Dendritic cell treated with granulocyte-macrophage colony-stimulating factor and Interleukin-4, amounts not matched to agents 40 ng/mL and 50 ng/mL, for 4 days (primary cell): ENCODE measurements around the gene ARHGAP21.
"Not testable (repeated sequence)": the region's sequence is repeated elsewhere in the genome, so short reads cannot be mapped to it uniquely, and the experiment has no call there.

Experiments used
- H3K27ac Mint-ChIP-seq: one replicate; pipeline ENCODE4 v1.8.0; 2022; ENCODE audit warnings: mild to moderate bottlenecking, mixed read lengths
- H3K27me3 Mint-ChIP-seq: one replicate; pipeline ENCODE4 v1.8.0; 2022; ENCODE audit warnings: mild to moderate bottlenecking, mixed read lengths
- H3K36me3 Mint-ChIP-seq: one replicate; pipeline ENCODE4 v1.8.0; 2022; ENCODE audit warnings: low read depth, mixed read lengths
- H3K4me1 Mint-ChIP-seq: one replicate; pipeline ENCODE4 v1.8.0; 2022; ENCODE audit warnings: low read depth, mixed read lengths
- H3K4me3 Mint-ChIP-seq: one replicate; pipeline ENCODE4 v1.8.0; 2022; ENCODE audit warnings: mild to moderate bottlenecking, moderate library complexity, mixed read lengths
- H3K9me3 Mint-ChIP-seq: one replicate; pipeline ENCODE4 v1.8.0; 2022; ENCODE audit warnings: mixed read lengths
- intact Hi-C: fragments of 100-400 bp; cut with micrococcal nuclease; formaldehyde crosslinking; loops from one replicate; pipeline ENCODE4 v1.15.0; 2022

The ARHGAP21 gene

DNA sequence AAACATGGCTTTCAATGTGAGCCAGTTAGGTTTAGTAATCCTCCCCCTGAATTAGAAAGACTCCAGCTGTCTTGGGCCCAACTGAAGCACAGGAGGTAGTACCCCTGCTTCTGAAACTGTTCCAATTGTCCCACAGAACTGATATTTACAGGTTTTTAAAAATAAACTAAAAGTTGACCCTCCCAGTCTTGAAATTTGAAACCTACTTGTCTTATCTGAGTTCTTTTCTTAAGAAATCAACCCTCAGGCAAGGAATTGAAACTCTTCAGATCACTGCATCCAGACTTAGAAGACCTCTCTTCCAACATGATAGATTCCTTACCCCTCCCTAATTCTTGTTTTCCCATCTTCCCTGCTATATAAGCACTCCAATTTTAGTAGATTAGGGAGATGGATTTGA is 13.3 kb upstream of the ARHGAP21 start:
- no peaks in the 10 kb centered on the region for H3K36me3 Mint-ChIP-seq
- intact Hi-C loops, result no loop called here
- no peaks in the 10 kb centered on the region for H3K4me1 Mint-ChIP-seq
- H3K4me3 Mint-ChIP-seq, result no peak overlapping the region
- H3K9me3 Mint-ChIP-seq, result no peaks in the 10 kb centered on the region
- H3K27ac Mint-ChIP-seq, result no peak overlapping the region
- H3K27me3 Mint-ChIP-seq, result peaks cover 5% of the 10 kb centered on the region

GRCh38 chr10:24731942-24732341 is 8.3 kb upstream of the ARHGAP21 start:
- intact Hi-C loops, result no loop called here
- no peaks in the 10 kb centered on the region for H3K9me3 Mint-ChIP-seq
- H3K36me3 Mint-ChIP-seq, result no peaks in the 10 kb centered on the region
- peaks cover 6% of the 10 kb centered on the region for H3K27me3 Mint-ChIP-seq
- peaks cover 7% of the 10 kb centered on the region for H3K4me1 Mint-ChIP-seq
- no peak overlapping the region for H3K27ac Mint-ChIP-seq
- H3K4me3 Mint-ChIP-seq, result no peak overlapping the region

GRCh38 chr10:24730811-24731210 is 7.1 kb upstream of the ARHGAP21 start:
- no peak overlapping the region for H3K4me3 Mint-ChIP-seq
- intact Hi-C loops, result no loop called here
- H3K9me3 Mint-ChIP-seq, result no peaks in the 10 kb centered on the region
- H3K36me3 Mint-ChIP-seq, result no peaks in the 10 kb centered on the region
- peaks cover 7% of the 10 kb centered on the region for H3K4me1 Mint-ChIP-seq
- no peak overlapping the region for H3K27ac Mint-ChIP-seq
- peaks cover 3% of the 10 kb centered on the region for H3K27me3 Mint-ChIP-seq

DNA sequence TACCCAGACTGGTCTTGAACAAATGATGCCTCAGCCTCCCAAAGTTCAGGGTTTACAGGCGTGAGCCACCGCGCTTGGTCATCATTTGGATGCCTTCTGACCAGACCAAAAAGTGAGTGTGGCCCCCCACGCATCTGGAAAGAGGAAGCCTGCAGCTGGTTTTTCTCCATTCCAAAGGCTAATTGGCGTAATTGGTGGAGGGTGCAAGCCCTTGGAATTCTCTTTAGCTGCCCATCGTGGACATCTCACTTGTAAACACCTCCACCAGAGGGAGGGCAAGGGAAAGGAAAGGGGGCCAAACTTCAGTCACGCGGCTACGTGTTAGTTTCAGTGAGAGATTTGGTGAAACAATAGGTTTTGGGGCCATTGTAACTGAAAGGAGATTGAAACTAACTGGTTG is 4.1 kb upstream of the ARHGAP21 start:
- intact Hi-C loops, result loop anchor here (10.0 kb wide), 1 partner anchor 147 kb away; no protein-coding TSS in a partner anchor
- H3K27ac Mint-ChIP-seq, result no peak overlapping the region

DNA sequence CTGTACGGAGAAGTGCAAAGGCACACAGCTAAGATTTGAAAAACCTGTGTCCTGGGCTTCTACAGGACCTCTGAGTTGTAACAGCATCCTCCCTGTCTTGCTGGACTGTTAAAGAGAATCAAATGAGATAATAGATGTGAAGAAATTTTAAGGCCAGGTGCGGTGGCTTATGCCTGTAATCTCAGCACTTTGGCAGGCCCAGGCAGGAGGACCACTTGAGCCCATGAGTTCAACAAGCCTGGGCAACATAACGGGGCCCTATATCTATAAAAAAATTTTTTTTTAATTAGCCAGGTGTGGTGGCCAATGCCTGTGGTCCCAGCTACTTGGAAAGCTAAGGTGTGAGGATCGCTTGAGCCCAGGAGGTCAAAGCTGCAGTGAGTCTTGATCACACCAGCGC is 2.9 kb upstream of the ARHGAP21 start:
- Mint-ChIP-seq H3K4me1 (peaks cover 21% of the 10 kb centered on the region), H3K27me3 (peaks cover 5% of the 10 kb centered on the region), H3K4me3 (no peak overlapping the region), H3K36me3 (peaks cover 10% of the 10 kb centered on the region), H3K27ac (no peak overlapping the region), H3K9me3 (no peaks in the 10 kb centered on the region)
- intact Hi-C loops, result loop anchor here (10.0 kb wide), 1 partner anchor 148 kb away; no protein-coding TSS in a partner anchor

More for the DNA sequence above, 4.1 kb upstream of the ARHGAP21 start:
- peaks cover 5% of the 10 kb centered on the region for H3K27me3 Mint-ChIP-seq
- no peaks in the 10 kb centered on the region for H3K9me3 Mint-ChIP-seq
- H3K36me3 Mint-ChIP-seq, result peaks cover 6% of the 10 kb centered on the region
- H3K4me1 Mint-ChIP-seq, result peaks cover 17% of the 10 kb centered on the region
- no peak overlapping the region for H3K4me3 Mint-ChIP-seq

- Mint-ChIP-seq H3K36me3 (peaks cover 16% of the 10 kb centered on the region), H3K4me1 (peaks cover 27% of the 10 kb centered on the region)
- H3K27ac Mint-ChIP-seq, H3K9me3 Mint-ChIP-seq, H3K27me3 Mint-ChIP-seq, H3K4me3 Mint-ChIP-seq: not testable (repeated sequence)
- intact Hi-C loops, result loop anchor here (10.0 kb wide), 1 partner anchor 149 kb away; no protein-coding TSS in a partner anchor
These were observed 2.3 kb upstream of the ARHGAP21 start for GRCh38 chr10:24726029-24726428.

GRCh38 chr10:24724381-24725228 is 918 bp upstream of the ARHGAP21 start:
- Mint-ChIP-seq H3K4me3 (peak overlapping the region; percentile 93), H3K36me3 (peaks cover 20% of the 10 kb centered on the region), H3K9me3 (no peaks in the 10 kb centered on the region), H3K27me3 (peaks cover 8% of the 10 kb centered on the region), H3K27ac (peak overlapping the region; percentile 97), H3K4me1 (peaks cover 30% of the 10 kb centered on the region)
- intact Hi-C loops, result loop anchor here (1.0 to 10.0 kb wide), 3 partner anchors 150 to 292 kb away; partner anchors contain the start of genes ENKUR and THNSL1

- peaks cover 20% of the 10 kb centered on the region for H3K36me3 Mint-ChIP-seq
These were observed 300 bp downstream of the ARHGAP21 start for GRCh38 chr10:24723386-24723787.

DNA sequence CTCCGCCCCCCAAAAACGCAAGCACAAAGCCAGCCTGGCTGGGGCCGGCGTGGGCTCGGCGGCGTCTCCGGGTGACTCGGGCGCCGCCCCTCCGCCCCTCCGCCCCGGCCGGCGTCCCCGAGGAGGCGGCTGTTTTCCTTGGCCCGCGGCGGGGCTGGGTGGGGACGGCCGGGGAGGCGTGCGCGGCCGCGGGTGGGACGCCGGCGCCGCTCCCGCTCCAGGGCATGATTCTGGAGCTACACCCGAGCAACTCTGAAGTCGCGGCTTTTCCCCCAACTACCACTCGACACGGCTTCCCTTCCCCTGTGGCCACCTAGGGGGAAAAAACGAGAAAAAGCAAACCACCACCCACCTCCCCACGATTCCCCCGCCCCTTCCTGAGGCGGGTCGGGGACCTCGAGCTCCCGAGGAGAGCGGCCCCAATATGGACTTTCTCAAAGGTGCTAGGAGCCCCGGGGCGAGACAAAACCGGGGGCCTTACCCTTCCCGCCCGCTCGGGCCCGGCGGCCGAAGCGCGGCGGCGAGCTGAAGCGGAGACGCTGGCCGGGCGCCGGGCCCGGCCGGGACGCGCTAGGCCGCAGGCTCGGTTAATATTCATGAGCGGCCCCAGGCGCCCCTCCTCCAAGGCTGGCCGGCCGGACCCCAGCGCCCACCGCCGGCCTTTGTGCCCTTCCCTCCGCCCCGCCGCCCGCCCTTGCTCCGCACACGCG is 856 bp downstream of the ARHGAP21 start:
- H3K4me3 Mint-ChIP-seq, result peak overlapping the region; percentile 89
- intact Hi-C loops, result loop anchor here (5.0 to 10.0 kb wide), 2 partner anchors 152 to 199 kb away; no protein-coding TSS in a partner anchor

More at GRCh38 chr10:24723386-24723787, 300 bp downstream of the ARHGAP21 start:
- peaks cover 30% of the 10 kb centered on the region for H3K4me1 Mint-ChIP-seq
- H3K9me3 Mint-ChIP-seq, result no peaks in the 10 kb centered on the region
- peak overlapping the region; percentile 97 for H3K27ac Mint-ChIP-seq
- intact Hi-C loops, result loop anchor here (5.0 to 10.0 kb wide), 2 partner anchors 151 to 199 kb away; no protein-coding TSS in a partner anchor
- H3K4me3 Mint-ChIP-seq, result peak overlapping the region; percentile 66
- peaks cover 8% of the 10 kb centered on the region for H3K27me3 Mint-ChIP-seq

GRCh38 chr10:24722131-24722675 is 1.5 kb downstream of the ARHGAP21 start:
- Mint-ChIP-seq H3K27me3 (peaks cover 8% of the 10 kb centered on the region), H3K4me1 (peaks cover 23% of the 10 kb centered on the region)
- intact Hi-C loops, result loop anchor here (5.0 to 10.0 kb wide), 2 partner anchors 153 to 200 kb away; no protein-coding TSS in a partner anchor

More for the DNA sequence above, 856 bp downstream of the ARHGAP21 start:
- Mint-ChIP-seq H3K4me1 (peaks cover 30% of the 10 kb centered on the region), H3K27ac (peak overlapping the region; percentile 97), H3K9me3 (no peaks in the 10 kb centered on the region), H3K27me3 (peaks cover 8% of the 10 kb centered on the region), H3K36me3 (peaks cover 20% of the 10 kb centered on the region)

DNA sequence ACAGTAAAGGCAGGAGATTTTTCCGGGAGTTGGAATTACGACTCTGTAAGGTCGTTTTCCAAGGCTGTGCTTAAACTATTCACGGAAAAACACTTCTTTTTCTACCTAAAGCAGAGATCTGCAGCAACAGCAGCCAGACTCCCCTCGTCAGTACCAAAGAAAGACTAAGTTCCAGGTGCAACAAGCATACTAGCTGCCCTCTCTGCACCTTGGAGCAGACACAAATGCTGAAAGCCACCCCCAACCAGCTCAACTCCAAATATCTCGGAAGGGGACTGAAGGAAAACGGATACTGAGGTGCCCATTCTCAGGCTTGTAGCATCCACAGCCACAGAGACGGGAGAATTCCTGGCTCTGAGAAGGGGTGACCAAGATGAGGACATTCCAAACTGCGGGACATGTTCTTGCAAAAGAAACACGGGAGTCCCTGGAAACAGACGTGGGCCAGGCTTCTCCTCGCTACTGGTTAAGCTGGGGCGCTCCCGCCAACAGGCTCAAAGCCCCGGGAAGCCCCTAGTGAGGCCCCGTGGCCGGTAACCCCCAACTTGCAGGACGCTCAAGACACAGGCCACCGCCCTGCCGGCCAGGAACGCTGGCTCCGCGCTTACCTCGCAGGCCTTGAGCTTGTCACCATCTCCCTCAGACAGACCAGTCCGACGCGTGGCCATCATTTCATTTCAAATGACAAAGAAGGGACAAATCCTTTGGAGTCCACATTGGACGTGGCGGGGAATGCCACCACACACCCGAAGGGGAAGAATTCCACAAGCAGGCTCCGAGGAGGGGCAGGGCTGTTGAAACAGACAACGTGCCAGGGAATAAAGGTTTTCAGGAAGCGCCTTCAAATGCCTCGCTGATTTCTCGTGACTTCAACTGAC is 2.2 kb downstream of the ARHGAP21 start:
- H3K27ac Mint-ChIP-seq, result peak overlapping the region; percentile 97
- peaks cover 20% of the 10 kb centered on the region for H3K36me3 Mint-ChIP-seq
- H3K9me3 Mint-ChIP-seq, result no peaks in the 10 kb centered on the region
- H3K4me3 Mint-ChIP-seq, result peak overlapping the region; percentile 89
- H3K27me3 Mint-ChIP-seq, result peaks cover 6% of the 10 kb centered on the region
- H3K4me1 Mint-ChIP-seq, result peaks cover 23% of the 10 kb centered on the region
- intact Hi-C loops, result loop anchor here (5.0 to 10.0 kb wide), 2 partner anchors 153 to 201 kb away; no protein-coding TSS in a partner anchor

More at GRCh38 chr10:24722131-24722675, 1.5 kb downstream of the ARHGAP21 start:
- Mint-ChIP-seq H3K27ac (peak overlapping the region; percentile 97), H3K9me3 (no peaks in the 10 kb centered on the region), H3K4me3 (peak overlapping the region; percentile 89), H3K36me3 (peaks cover 20% of the 10 kb centered on the region)

DNA sequence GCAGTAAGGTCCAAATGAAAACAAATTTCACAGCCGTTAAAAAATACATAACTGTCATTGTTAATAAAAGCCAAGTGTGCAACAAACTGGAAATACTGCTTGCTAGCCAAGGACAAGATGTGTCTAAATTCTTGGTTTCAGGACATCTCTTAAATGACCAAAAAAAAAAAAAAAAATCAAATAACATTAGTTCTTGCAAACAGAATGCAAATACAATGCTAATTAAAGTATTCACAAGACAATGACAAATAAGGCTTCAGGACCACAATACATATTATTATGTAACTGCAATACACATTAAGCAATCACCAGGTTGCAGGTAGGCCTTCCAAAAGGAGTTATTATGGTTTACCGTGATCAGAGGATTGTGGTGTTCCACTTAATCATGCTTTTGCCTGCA is 3.6 kb downstream of the ARHGAP21 start:
- Mint-ChIP-seq H3K9me3 (no peaks in the 10 kb centered on the region), H3K4me3 (no peak overlapping the region), H3K4me1 (peaks cover 16% of the 10 kb centered on the region), H3K36me3 (peaks cover 20% of the 10 kb centered on the region), H3K27me3 (peaks cover 3% of the 10 kb centered on the region), H3K27ac (no peak overlapping the region)
- intact Hi-C loops, result loop anchor here (5.0 to 10.0 kb wide), 2 partner anchors 155 to 202 kb away; no protein-coding TSS in a partner anchor
